Measurements from ENCODE around the gene COLEC11. TPM values are rescaled to one million over a fixed set of nuclear protein-coding genes. Genes with fewer than 3 reads are reported as not detected.

COLEC11 gene
- polyA plus RNA-seq, 1 donor (not counting 4 experiments of a cell fraction or from before 2014, with no cell fraction given), result not detected

GRCh38 chr2:3654531-3655225 lies 59.8 kb downstream of the COLEC11 start:
- H3K4me1 ChIP-seq (ENCODE audit: control insufficient read depth, extremely low read depth, insufficient read depth, low read length), result peaks cover 11% of the 10 kb centered on the region
- no peaks in the 10 kb centered on the region for H3K9me1 ChIP-seq (ENCODE audit: control insufficient read depth, extremely low read depth, insufficient read depth, low read length)
- no peak overlapping the region for H2AFZ ChIP-seq (ENCODE audit: control insufficient read depth, low read length)
- no peak overlapping the region for H3K9ac ChIP-seq (ENCODE audit: control insufficient read depth, extremely low read depth, insufficient read depth, low read length)
- no peak overlapping the region for H3K27ac ChIP-seq (ENCODE audit: control insufficient read depth, insufficient read depth, low read length)
- TF ChIP-seq CTCF (optimal IDR thresholded peaks at IDR 0.05 in 1 of 3, IDR thresholded peaks at IDR 0.05 in 1 of 3, conservative IDR thresholded peaks at IDR 0.05 in 1 of 3; ENCODE audit: extremely low read depth in 1 of 3, insufficient read depth in 2 of 3, low read length in 3 of 3), result no peak
- no peak for TF ChIP-seq EZH2 (IDR thresholded peaks at IDR 0.05; ENCODE audit: low read length)
- H3K27me3 ChIP-seq (ENCODE audit: control insufficient read depth, extremely low read depth, insufficient read depth, low read length), result peaks cover 7% of the 10 kb centered on the region
- H4K20me1 ChIP-seq (ENCODE audit: control insufficient read depth, extremely low read depth, insufficient read depth, low read length), result no peaks in the 10 kb centered on the region
- no peaks in the 10 kb centered on the region for H3K79me2 ChIP-seq (ENCODE audit: control insufficient read depth, insufficient read depth, low read length)
- no peaks in the 10 kb centered on the region for H3K9me3 ChIP-seq (ENCODE audit: control insufficient read depth, low read depth, low read length)
- H3K4me2 ChIP-seq (ENCODE audit: control insufficient read depth, extremely low read depth, insufficient read depth, low read depth, low read length), result no peak overlapping the region
- no peaks in the 10 kb centered on the region for H3K36me3 ChIP-seq (ENCODE audit: control insufficient read depth in 2 of 2, extremely low read depth in 1 of 2, insufficient read depth in 2 of 2, low read length in 2 of 2)
- FAIRE-seq, result no peak
- DNase-seq (ENCODE audit: low read depth, low spot score), result no peak
- dilution Hi-C loops (cut with MboI; ENCODE audit: extremely low pct_ligation_motif_present, low sequenced_read_pairs), result no loop called here
- no peak overlapping the region for H3K4me3 ChIP-seq (ENCODE audit: control insufficient read depth in 2 of 3, extremely low read depth in 1 of 3, insufficient read depth in 2 of 3, low read depth in 1 of 3, low read length in 3 of 3)

GRCh38 chr2:3655871-3656761 lies 61.2 kb downstream of the COLEC11 start:
- Histone ChIP-seq H3K9me1 (ENCODE audit: control insufficient read depth, extremely low read depth, insufficient read depth, low read length) (no peaks in the 10 kb centered on the region), H4K20me1 (ENCODE audit: control insufficient read depth, extremely low read depth, insufficient read depth, low read length) (no peaks in the 10 kb centered on the region), H3K9ac (ENCODE audit: control insufficient read depth, extremely low read depth, insufficient read depth, low read length) (no peak overlapping the region), H2AFZ (ENCODE audit: control insufficient read depth, low read length) (no peak overlapping the region), H3K27me3 (ENCODE audit: control insufficient read depth, extremely low read depth, insufficient read depth, low read length) (peaks cover 7% of the 10 kb centered on the region), H3K4me2 (ENCODE audit: control insufficient read depth, extremely low read depth, insufficient read depth, low read depth, low read length) (no peak overlapping the region), H3K4me1 (ENCODE audit: control insufficient read depth, extremely low read depth, insufficient read depth, low read length) (peaks cover 8% of the 10 kb centered on the region), H3K4me3 (ENCODE audit: control insufficient read depth in 2 of 3, extremely low read depth in 1 of 3, insufficient read depth in 2 of 3, low read depth in 1 of 3, low read length in 3 of 3) (no peak overlapping the region), H3K79me2 (ENCODE audit: control insufficient read depth, insufficient read depth, low read length) (no peaks in the 10 kb centered on the region), H3K36me3 (ENCODE audit: control insufficient read depth in 2 of 2, extremely low read depth in 1 of 2, insufficient read depth in 2 of 2, low read length in 2 of 2) (no peaks in the 10 kb centered on the region), H3K9me3 (ENCODE audit: control insufficient read depth, low read depth, low read length) (peaks cover 2% of the 10 kb centered on the region), H3K27ac (ENCODE audit: control insufficient read depth, insufficient read depth, low read length) (no peak overlapping the region)
- dilution Hi-C loops (cut with MboI; ENCODE audit: extremely low pct_ligation_motif_present, low sequenced_read_pairs), result no loop called here
- TF ChIP-seq CTCF (optimal IDR thresholded peaks at IDR 0.05 in 1 of 3, IDR thresholded peaks at IDR 0.05 in 1 of 3, conservative IDR thresholded peaks at IDR 0.05 in 1 of 3; ENCODE audit: extremely low read depth in 1 of 3, insufficient read depth in 2 of 3, low read length in 3 of 3) (no peak), EZH2 (IDR thresholded peaks at IDR 0.05; ENCODE audit: low read length) (no peak)
- DNase-seq (ENCODE audit: low read depth, low spot score) (no peak), FAIRE-seq (no peak)

All from keratinocyte (primary cell).